Measurements from ENCODE around the gene CDH4.

Gene CDH4

GRCh38 chr20:61814726-61815125 is 562.7 kb downstream of the CDH4 start:
- no peak for DNase-seq

- no peak for DNase-seq
Observed at GRCh38 chr20:61815176-61815575, 563.1 kb downstream of the CDH4 start.

GRCh38 chr20:61815678-61816077 is 563.6 kb downstream of the CDH4 start:
- DNase-seq, result no peak

- no peak for DNase-seq
Observed at GRCh38 chr20:61816606-61817460, 564.8 kb downstream of the CDH4 start.

GRCh38 chr20:61817575-61817974 is 565.5 kb downstream of the CDH4 start:
- DNase-seq, result no peak

- DNase-seq, result no peak
Observed at GRCh38 chr20:61818746-61819573, 566.9 kb downstream of the CDH4 start.

- no peak for DNase-seq
Observed at GRCh38 chr20:61819574-61819846, 567.4 kb downstream of the CDH4 start.

- no peak for DNase-seq
Observed at GRCh38 chr20:61819921-61820825, 568.1 kb downstream of the CDH4 start.

- no peak for DNase-seq
Observed at GRCh38 chr20:61821735-61822134, 569.7 kb downstream of the CDH4 start.

GRCh38 chr20:61822396-61822795 is 570.3 kb downstream of the CDH4 start:
- DNase-seq, result no peak

- no peak for DNase-seq
Observed at GRCh38 chr20:61823242-61823641, 571.2 kb downstream of the CDH4 start.

- no peak for DNase-seq
Observed at GRCh38 chr20:61828891-61829290, 576.8 kb downstream of the CDH4 start.

- no peak for DNase-seq
Observed at GRCh38 chr20:61829526-61829925, 577.5 kb downstream of the CDH4 start.

- DNase-seq, result no peak
Observed at GRCh38 chr20:61830241-61830930, 578.3 kb downstream of the CDH4 start.

- DNase-seq, result no peak
Observed at GRCh38 chr20:61830991-61831390, 578.9 kb downstream of the CDH4 start.

- DNase-seq, result no peak
Observed at GRCh38 chr20:61832181-61832580, 580.1 kb downstream of the CDH4 start.

- DNase-seq, result no peak
Observed at GRCh38 chr20:61833807-61834610, 581.9 kb downstream of the CDH4 start.

GRCh38 chr20:61835301-61835700 is 583.2 kb downstream of the CDH4 start:
- DNase-seq, result peak; percentile 9

GRCh38 chr20:61835791-61836350 is 583.8 kb downstream of the CDH4 start:
- no peak for DNase-seq

GRCh38 chr20:61837200-61837599 is 585.1 kb downstream of the CDH4 start:
- no peak for DNase-seq

Measured in fibroblast of skin of scalp (primary cell).